ENCODE data around the gene RBM47.

RBM47 gene

GRCh38 chr4:40623707-40624106 is 6.0 kb downstream of the RBM47 start:
- DNase-seq (ENCODE audit: low spot score): no peak

GRCh38 chr4:40622913-40623312 is 6.8 kb downstream of the RBM47 start:
- no peak for DNase-seq (ENCODE audit: low spot score)

- DNase-seq (ENCODE audit: low spot score): no peak
Measured at GRCh38 chr4:40621592-40622512, 7.8 kb downstream of the RBM47 start.

- no peak for DNase-seq (ENCODE audit: low spot score)
Measured at GRCh38 chr4:40621229-40621591, 8.5 kb downstream of the RBM47 start.

- no peak for DNase-seq (ENCODE audit: low spot score)
Measured at GRCh38 chr4:40619600-40619999, 10.1 kb downstream of the RBM47 start.

- no peak for DNase-seq (ENCODE audit: low spot score)
Measured at GRCh38 chr4:40617872-40618271, 11.8 kb downstream of the RBM47 start.

- DNase-seq (ENCODE audit: low spot score): no peak
Measured at GRCh38 chr4:40614031-40614430, 15.6 kb downstream of the RBM47 start.

- DNase-seq (ENCODE audit: low spot score): no peak
Measured at GRCh38 chr4:40613456-40613855, 16.2 kb downstream of the RBM47 start.

- no peak for DNase-seq (ENCODE audit: low spot score)
Measured at GRCh38 chr4:40612831-40613230, 16.8 kb downstream of the RBM47 start.

GRCh38 chr4:40612283-40612682 is 17.4 kb downstream of the RBM47 start:
- DNase-seq (ENCODE audit: low spot score): no peak

- no peak for DNase-seq (ENCODE audit: low spot score)
Measured at GRCh38 chr4:40608628-40609027, 21.0 kb downstream of the RBM47 start.

- DNase-seq (ENCODE audit: low spot score): no peak
Measured at GRCh38 chr4:40607221-40607620, 22.4 kb downstream of the RBM47 start.

GRCh38 chr4:40606239-40606767 is 23.4 kb downstream of the RBM47 start:
- DNase-seq (ENCODE audit: low spot score): no peak

GRCh38 chr4:40603281-40603680 is 26.4 kb downstream of the RBM47 start:
- DNase-seq (ENCODE audit: low spot score): no peak

- DNase-seq (ENCODE audit: low spot score): no peak
Measured at GRCh38 chr4:40601641-40602040, 28.0 kb downstream of the RBM47 start.

GRCh38 chr4:40600850-40601249 is 28.8 kb downstream of the RBM47 start:
- DNase-seq (ENCODE audit: low spot score): no peak

- no peak for DNase-seq (ENCODE audit: low spot score)
Measured at GRCh38 chr4:40599431-40599830, 30.2 kb downstream of the RBM47 start.

GRCh38 chr4:40596522-40596921 is 33.1 kb downstream of the RBM47 start:
- DNase-seq (ENCODE audit: low spot score): no peak

- DNase-seq (ENCODE audit: low spot score): no peak
Measured at GRCh38 chr4:40595981-40596380, 33.7 kb downstream of the RBM47 start.

GRCh38 chr4:40594261-40595178 is 35.1 kb downstream of the RBM47 start:
- no peak for DNase-seq (ENCODE audit: low spot score)

GRCh38 chr4:40592034-40592433 is 37.6 kb downstream of the RBM47 start:
- DNase-seq (ENCODE audit: low spot score): no peak

GRCh38 chr4:40587826-40588225 is 41.8 kb downstream of the RBM47 start:
- DNase-seq (ENCODE audit: low spot score): no peak

GRCh38 chr4:40587351-40587750 is 42.3 kb downstream of the RBM47 start:
- DNase-seq (ENCODE audit: low spot score): no peak

Data from hematopoietic multipotent progenitor cell treated with erythropoietin and hydrocortisone succinate and interleukin-3 and kit ligand, for 15 days (in vitro differentiated cells).